MG63 (cell line): Measurements from ENCODE around the gene RIMBP2. TPM values are rescaled to one million over a fixed set of nuclear protein-coding genes. Genes with fewer than 3 reads are reported as not detected.

Source experiments
- DNase-seq: peaks from one replicate; pipeline ENCODE4 v3.0.0-alpha.2; 2020
- H3K27me3 ChIP-seq: fragments of 250-450 bp; sonication (Bioruptor Pico); 2 replicates; pipeline ENCODE4 v1.5.1; 2020; ENCODE audit warnings: mild to moderate bottlenecking, moderate library complexity
- H3K36me3 ChIP-seq: fragments of 250-450 bp; sonication (Bioruptor Pico); 2 replicates; pipeline ENCODE4 v1.5.1; 2020; ENCODE audit warnings: mild to moderate bottlenecking, moderate library complexity
- H3K4me3 ChIP-seq: fragments of 250-450 bp; sonication (Bioruptor Pico); 2 replicates; pipeline ENCODE4 v1.5.1; 2020; ENCODE audit warnings: mild to moderate bottlenecking, moderate library complexity
- H3K9me3 ChIP-seq: fragments of 250-450 bp; sonication (Bioruptor Pico); 2 replicates; pipeline ENCODE4 v1.5.1; 2020; ENCODE audit warnings: mild to moderate bottlenecking, moderate library complexity
- total RNA-seq: library from RNA; depleted of rRNA; stranded (reverse); fragments of >200 nt; shearing (Covaris generic); gene quantifications from 2 replicates; pipeline ENCODE4 v1.2.3, GENCODE V29; 2014; ENCODE audit warnings: low replicate concordance

Gene RIMBP2
- total RNA-seq, 1 experiment from 2014 or later = not detected

GRCh38 chr12:130433834-130434233 is 282.3 kb downstream of the RIMBP2 start:
- DNase-seq = no peak
- no peaks in the 10 kb centered on the region for H3K27me3 ChIP-seq
- no peaks in the 10 kb centered on the region for H3K9me3 ChIP-seq
- no peaks in the 10 kb centered on the region for H3K36me3 ChIP-seq
- H3K4me3 ChIP-seq = no peak overlapping the region

- Histone ChIP-seq H3K9me3 (no peaks in the 10 kb centered on the region), H3K36me3 (no peaks in the 10 kb centered on the region), H3K4me3 (no peak overlapping the region), H3K27me3 (no peaks in the 10 kb centered on the region)
- DNase-seq = no peak
These were observed 282.7 kb downstream of the RIMBP2 start for GRCh38 chr12:130433411-130433810.

- Histone ChIP-seq H3K9me3 (no peaks in the 10 kb centered on the region), H3K36me3 (no peaks in the 10 kb centered on the region), H3K27me3 (no peaks in the 10 kb centered on the region), H3K4me3 (no peak overlapping the region)
- no peak for DNase-seq
These were observed 284.9 kb downstream of the RIMBP2 start for GRCh38 chr12:130431176-130431575.

- DNase-seq = no peak
- Histone ChIP-seq H3K36me3 (no peaks in the 10 kb centered on the region), H3K9me3 (no peaks in the 10 kb centered on the region), H3K27me3 (no peaks in the 10 kb centered on the region), H3K4me3 (no peak overlapping the region)
These were observed 286.2 kb downstream of the RIMBP2 start for GRCh38 chr12:130429656-130430505.

- DNase-seq = no peak
- H3K9me3 ChIP-seq = no peaks in the 10 kb centered on the region
- H3K36me3 ChIP-seq = no peaks in the 10 kb centered on the region
- H3K27me3 ChIP-seq = no peaks in the 10 kb centered on the region
- no peak overlapping the region for H3K4me3 ChIP-seq
These were observed 288.0 kb downstream of the RIMBP2 start for GRCh38 chr12:130428116-130428515.

GRCh38 chr12:130427381-130427887 is 288.7 kb downstream of the RIMBP2 start:
- Histone ChIP-seq H3K27me3 (no peaks in the 10 kb centered on the region), H3K4me3 (no peak overlapping the region), H3K36me3 (no peaks in the 10 kb centered on the region), H3K9me3 (no peaks in the 10 kb centered on the region)
- DNase-seq = no peak

- DNase-seq = no peak
- Histone ChIP-seq H3K9me3 (no peaks in the 10 kb centered on the region), H3K4me3 (no peak overlapping the region), H3K36me3 (no peaks in the 10 kb centered on the region), H3K27me3 (no peaks in the 10 kb centered on the region)
These were observed 290.3 kb downstream of the RIMBP2 start for GRCh38 chr12:130425698-130426245.

- no peak overlapping the region for H3K4me3 ChIP-seq
- H3K27me3 ChIP-seq = no peaks in the 10 kb centered on the region
- no peaks in the 10 kb centered on the region for H3K9me3 ChIP-seq
- H3K36me3 ChIP-seq = no peaks in the 10 kb centered on the region
- DNase-seq = no peak
These were observed 291.0 kb downstream of the RIMBP2 start for GRCh38 chr12:130424858-130425697.

GRCh38 chr12:130423991-130424857 is 291.9 kb downstream of the RIMBP2 start:
- DNase-seq = no peak
- no peaks in the 10 kb centered on the region for H3K9me3 ChIP-seq
- H3K27me3 ChIP-seq = no peaks in the 10 kb centered on the region
- H3K4me3 ChIP-seq = no peak overlapping the region
- no peaks in the 10 kb centered on the region for H3K36me3 ChIP-seq

GRCh38 chr12:130423136-130423535 is 293.0 kb downstream of the RIMBP2 start:
- no peak for DNase-seq
- Histone ChIP-seq H3K9me3 (no peaks in the 10 kb centered on the region), H3K4me3 (no peak overlapping the region), H3K27me3 (no peaks in the 10 kb centered on the region), H3K36me3 (no peaks in the 10 kb centered on the region)

GRCh38 chr12:130422676-130423075 is 293.4 kb downstream of the RIMBP2 start:
- Histone ChIP-seq H3K4me3 (no peak overlapping the region), H3K36me3 (no peaks in the 10 kb centered on the region), H3K9me3 (no peaks in the 10 kb centered on the region), H3K27me3 (no peaks in the 10 kb centered on the region)
- no peak for DNase-seq

GRCh38 chr12:130421896-130422295 is 294.2 kb downstream of the RIMBP2 start:
- no peaks in the 10 kb centered on the region for H3K9me3 ChIP-seq
- H3K36me3 ChIP-seq = no peaks in the 10 kb centered on the region
- no peak for DNase-seq
- no peaks in the 10 kb centered on the region for H3K27me3 ChIP-seq
- H3K4me3 ChIP-seq = no peak overlapping the region

- no peak for DNase-seq
- Histone ChIP-seq H3K4me3 (no peak overlapping the region), H3K36me3 (no peaks in the 10 kb centered on the region), H3K27me3 (no peaks in the 10 kb centered on the region), H3K9me3 (no peaks in the 10 kb centered on the region)
These were observed 296.0 kb downstream of the RIMBP2 start for GRCh38 chr12:130420071-130420470.

- Histone ChIP-seq H3K4me3 (no peak overlapping the region), H3K9me3 (no peaks in the 10 kb centered on the region), H3K36me3 (no peaks in the 10 kb centered on the region), H3K27me3 (no peaks in the 10 kb centered on the region)
- no peak for DNase-seq
These were observed 297.0 kb downstream of the RIMBP2 start for GRCh38 chr12:130419116-130419515.

GRCh38 chr12:130418251-130418650 is 297.8 kb downstream of the RIMBP2 start:
- Histone ChIP-seq H3K9me3 (no peaks in the 10 kb centered on the region), H3K36me3 (no peaks in the 10 kb centered on the region), H3K27me3 (no peaks in the 10 kb centered on the region), H3K4me3 (no peak overlapping the region)
- DNase-seq = no peak

- Histone ChIP-seq H3K27me3 (no peaks in the 10 kb centered on the region), H3K9me3 (no peaks in the 10 kb centered on the region), H3K4me3 (no peak overlapping the region), H3K36me3 (no peaks in the 10 kb centered on the region)
- DNase-seq = no peak
These were observed 301.7 kb downstream of the RIMBP2 start for GRCh38 chr12:130414381-130414780.
